HCT116 (cell line): ENCODE measurements around the gene NYAP1. TPM values are rescaled to one million over a fixed set of nuclear protein-coding genes. Genes with fewer than 3 reads are reported as not detected.
"Not testable (repeated sequence)": the region's sequence is repeated elsewhere in the genome, so short reads cannot be mapped to it uniquely, and the experiment has no call there.

Experiments
- ATAC-seq: fragments of 200-7000 bp; cut with Tn5 transposase; 2 replicates; pipeline ENCODE4 v1.9.1; 2020; ENCODE audit warnings: mild to moderate bottlenecking, moderate library complexity
- BruUV-seq: library from RNA; stranded (reverse); fragments of 400-500 nt; replicated peaks from 2 replicates; lab custom pipeline; 2021; lab: Mats Ljungman, UMichigan
- CTCF ChIA-PET: fragments of 300-600 bp; sonication (Branson Sonifier 250); formaldehyde crosslinking; loops from one replicate; lab custom pipeline; 2021; ENCODE audit warnings: antibody characterized with exemption; lab: Charles Lee
- POLR2A ChIA-PET: fragments of 300-600, 350-600 bp; sonication (Branson Sonifier 250); formaldehyde crosslinking; loops from one replicate; lab custom pipeline; 2021; ENCODE audit warnings: antibody characterized with exemption; lab: Charles Lee
- RAD21 ChIA-PET, 2 experiments: fragments of 300-600 bp; sonication (Branson Sonifier 250); formaldehyde crosslinking; loops; one replicate each; lab custom pipeline; 2023; ENCODE audit warnings: low total read pairs in 2 of 2; ENCODE audit not compliant: uncharacterized antibody in 2 of 2, unreplicated experiment in 2 of 2, low non-redundant PET in 1 of 2; lab: Charles Lee
- DNase-seq: peaks from one replicate; pipeline ENCODE4 v3.0.0-alpha.2; 2010; ENCODE audit warnings: low read depth, low spot score
- H2AFZ ChIP-seq: fragments of 200-600 bp; shearing (Covaris generic), sonication (generic); 2 replicates; pipeline ENCODE4 v1.6.1; 2017; ENCODE audit warnings: low read depth, mixed run types, mixed read lengths, antibody characterized with exemption, low read length; ENCODE audit not compliant: poor library complexity, severe bottlenecking
- H3K27ac ChIP-seq: 2 replicates; pipeline ENCODE4 v1.5.1; 2012; ENCODE audit warnings: low read depth, low read length
- H3K27me3 ChIP-seq: fragments of 200-600 bp; sonication (generic); 2 replicates; pipeline ENCODE4 v1.6.1; 2016; ENCODE audit warnings: mixed run types, low read length, mixed read lengths; ENCODE audit not compliant: insufficient read depth
- H3K36me3 ChIP-seq, 2 experiments: fragments of 200-500 bp in 1 of 2; fragments of 200-600 bp in 1 of 2; sonication (Bioruptor generic) in 1 of 2; sonication (generic) in 1 of 2; 2 replicates each; pipeline versions ENCODE4 v1.5.1 to v1.6.1; 2014 to 2016; ENCODE audit warnings: low read length in 2 of 2, inconsistent platforms in 1 of 2, mixed read lengths in 1 of 2, mixed run types in 1 of 2; ENCODE audit not compliant: insufficient read depth in 2 of 2, control insufficient read depth in 1 of 2
- H3K4me1 ChIP-seq, 2 experiments: fragments of 200-600 bp in 1 of 2; sonication (generic) in 1 of 2; 2 replicates each; pipeline versions ENCODE4 v1.5.1 to v1.6.1; 2012 to 2017; ENCODE audit warnings: low read length in 2 of 2, inconsistent platforms in 1 of 2, mild to moderate bottlenecking in 1 of 2, mixed read lengths in 1 of 2, mixed run types in 1 of 2, moderate library complexity in 1 of 2; ENCODE audit not compliant: insufficient read depth in 2 of 2, control insufficient read depth in 1 of 2
- H3K4me2 ChIP-seq: fragments of 200-600 bp; sonication (generic); 2 replicates; pipeline ENCODE4 v1.6.1; 2017; ENCODE audit warnings: mixed run types, low read length, mixed read lengths
- H3K4me3 ChIP-seq, 2 experiments: fragments of 200-600 bp in 1 of 2; sonication (generic) in 1 of 2; replicated peaks in 1 of 2; 2 replicates each; pipeline ENCODE4 v1.5.1; 2011 to 2016; ENCODE audit warnings: low read length in 2 of 2, control low read depth in 1 of 2, low read depth in 1 of 2, mild to moderate bottlenecking in 1 of 2, mixed read lengths in 1 of 2, mixed run types in 1 of 2
- H3K79me2 ChIP-seq: fragments of 200-600 bp; sonication (generic); 2 replicates; pipeline ENCODE4 v1.6.1; 2017; ENCODE audit warnings: mild to moderate bottlenecking, mixed run types, low read length, moderate library complexity, mixed read lengths; ENCODE audit not compliant: insufficient read depth
- H3K9ac ChIP-seq: fragments of 200-600 bp; sonication (generic); 2 replicates; pipeline ENCODE4 v1.6.1; 2016; ENCODE audit warnings: low read length, mixed read lengths
- H3K9me2 ChIP-seq: fragments of 200-600 bp; sonication (generic), shearing (Covaris generic); 2 replicates; pipeline ENCODE4 v1.6.1; 2017; ENCODE audit warnings: mixed run types, mild to moderate bottlenecking, moderate library complexity; ENCODE audit not compliant: insufficient read depth
- H3K9me3 ChIP-seq, 2 experiments: fragments of 200-500 bp in 1 of 2; fragments of 200-600 bp in 1 of 2; sonication (Bioruptor generic) in 1 of 2; sonication (generic) in 1 of 2; 2 replicates each; pipeline ENCODE4 v1.6.1; 2014 to 2017; ENCODE audit warnings: low read length in 2 of 2, mixed read lengths in 2 of 2, inconsistent platforms in 1 of 2, low read depth in 1 of 2, mild to moderate bottlenecking in 1 of 2, mixed run types in 1 of 2, moderate library complexity in 1 of 2; ENCODE audit not compliant: control insufficient read depth in 1 of 2, insufficient read depth in 1 of 2
- H4K20me1 ChIP-seq: fragments of 200-600 bp; sonication (generic), shearing (Covaris generic); 2 replicates; pipeline ENCODE4 v1.6.1; 2017; ENCODE audit warnings: mixed run types, mild to moderate bottlenecking, moderate library complexity; ENCODE audit not compliant: insufficient read depth
- CEBPB ChIP-seq: IDR thresholded peaks from 2 replicates; pipeline ENCODE4 v1.6.1; 2012; ENCODE audit warnings: low read depth
- EGR1 ChIP-seq: IDR thresholded peaks from 2 replicates; pipeline ENCODE4 v1.6.1; 2012; ENCODE audit warnings: low read depth
- EZH2 ChIP-seq: fragments of 200-600 bp; sonication (generic); IDR thresholded peaks from 2 replicates; pipeline ENCODE4 v1.6.1; 2017; ENCODE audit warnings: antibody characterized with exemption, mixed run types
- EZH2phosphoT487 ChIP-seq: fragments of 200-600 bp; IDR thresholded peaks from 2 replicates; pipeline ENCODE4 v1.6.1; 2018; ENCODE audit warnings: antibody characterized with exemption, borderline replicate concordance
- FOSL1 ChIP-seq: IDR thresholded peaks from 2 replicates; pipeline ENCODE4 v1.6.1; 2012; ENCODE audit warnings: low read depth
- JUND ChIP-seq: IDR thresholded peaks from 2 replicates; pipeline ENCODE4 v1.6.1; 2012
- SRF ChIP-seq: IDR thresholded peaks from 2 replicates; pipeline ENCODE4 v1.6.1; 2012; ENCODE audit warnings: low read depth
- ZBTB33 ChIP-seq: IDR thresholded peaks from 2 replicates; pipeline ENCODE4 v1.6.1; 2011; ENCODE audit warnings: mild to moderate bottlenecking, low read length, moderate library complexity; ENCODE audit not compliant: insufficient replicate concordance; ENCODE audit errors: extremely low read depth
- intact Hi-C: fragments of 100-400 bp; cut with micrococcal nuclease; formaldehyde crosslinking; loops from 2 replicates; pipeline ENCODE4 v1.10.0; 2022
- total RNA-seq: library from RNA; stranded (reverse); gene quantifications from one replicate; pipeline ENCODE4 v1.2.1, GENCODE V29; 2021; ENCODE audit not compliant: unreplicated experiment

Gene NYAP1
- total RNA-seq, 1 experiment from 2014 or later = 6.7 TPM

GRCh38 chr7:100439244-100439643 is 44.5 kb upstream of the NYAP1 start:
- intact Hi-C loops, H4K20me1 ChIP-seq, DNase-seq, RAD21 ChIA-PET, H3K9ac ChIP-seq, H3K4me2 ChIP-seq, H3K4me3 ChIP-seq, CTCF ChIA-PET, H2AFZ ChIP-seq, H3K9me2 ChIP-seq, ATAC-seq, H3K9me3 ChIP-seq, BruUV-seq, H3K27ac ChIP-seq, H3K36me3 ChIP-seq, H3K27me3 ChIP-seq: not testable (repeated sequence)
- POLR2A ChIA-PET = interaction anchor here (1.9 kb wide), 1 partner anchor 10 kb away, joined by 7 read pairs; the partner anchor contains the start of gene MEPCE
- H3K79me2 ChIP-seq = peaks cover 15% of the 10 kb centered on the region
- peaks cover 2 to 26% of the 10 kb centered on the region in 2 experiments; a peak in 3 of 4 replicates for H3K4me1 ChIP-seq

- ChIA-PET RAD21 (no interaction called here), CTCF (interaction anchor here (0.6 kb wide), 1 partner anchor 8 kb away, joined by 4 read pairs; no protein-coding TSS in a partner anchor), POLR2A (no interaction called here)
- no TSS peak for BruUV-seq
- TF ChIP-seq JUND (no peak), EZH2phosphoT487 (no peak), ZBTB33 (no peak), EZH2 (no peak), CEBPB (no peak), SRF (no peak), FOSL1 (no peak), EGR1 (no peak)
- Histone ChIP-seq H3K4me3 (no peak overlapping the region), H3K9me3 (no peaks in the 10 kb centered on the region), H2AFZ (no peak overlapping the region), H3K4me2 (no peak overlapping the region), H3K27me3 (no peaks in the 10 kb centered on the region), H3K27ac (no peak overlapping the region), H3K79me2 (no peaks in the 10 kb centered on the region), H3K36me3 (no peaks in the 10 kb centered on the region), H3K4me1 (peaks cover 2 to 17% of the 10 kb centered on the region in 2 experiments; a peak in 3 of 4 replicates), H3K9ac (no peak overlapping the region), H3K9me2 (no peaks in the 10 kb centered on the region), H4K20me1 (no peaks in the 10 kb centered on the region)
- no peak for DNase-seq
- intact Hi-C loops = no loop called here
- ATAC-seq = no peak
Measured at GRCh38 chr7:100441641-100442535, 41.8 kb upstream of the NYAP1 start.
